GM19025 (cell line): ENCODE measurements around the gene OR5AU1.

Experiments used
- ATAC-seq: cut with Tn5 transposase; IDR thresholded peaks from one replicate; pipeline ENCODE4 v1.9.1; 2021; ENCODE audit warnings: mild to moderate bottlenecking, low read depth, moderate library complexity; ENCODE audit not compliant: unreplicated experiment

Gene OR5AU1

GRCh38 chr14:21155963-21156362 lies at the start of gene OR5AU1:
TSS of gene OR5AU1 (minus strand) at chr14:21156063. CDS start at chr14:21155872, 191 bp downstream.
- no peak for ATAC-seq

- no peak for ATAC-seq
Measured at GRCh38 chr14:21205026-21205677, 49.3 kb upstream of the OR5AU1 start.

- no peak for ATAC-seq
Measured at GRCh38 chr14:21204167-21205025, 48.5 kb upstream of the OR5AU1 start.

GRCh38 chr14:21203470-21204166 lies 47.8 kb upstream of the OR5AU1 start:
- ATAC-seq: no peak

- ATAC-seq: no peak
Measured at GRCh38 chr14:21202463-21203358, 46.8 kb upstream of the OR5AU1 start.

GRCh38 chr14:21201732-21202462 lies 46.0 kb upstream of the OR5AU1 start:
- ATAC-seq: no peak

GRCh38 chr14:21200752-21201461 lies 45.0 kb upstream of the OR5AU1 start:
- no peak for ATAC-seq

GRCh38 chr14:21199611-21200560 lies 44.0 kb upstream of the OR5AU1 start:
- ATAC-seq: no peak

- ATAC-seq: no peak
Measured at GRCh38 chr14:21197418-21198205, 41.7 kb upstream of the OR5AU1 start.

GRCh38 chr14:21194597-21194996 lies 38.7 kb upstream of the OR5AU1 start:
- ATAC-seq: no peak

GRCh38 chr14:21192875-21193535 lies 37.1 kb upstream of the OR5AU1 start:
- ATAC-seq: no peak

GRCh38 chr14:21192447-21192822 lies 36.6 kb upstream of the OR5AU1 start:
- ATAC-seq: no peak

- peak; percentile 95 for ATAC-seq
Measured at GRCh38 chr14:21191809-21192446, 36.1 kb upstream of the OR5AU1 start.

- no peak for ATAC-seq
Measured at GRCh38 chr14:21191261-21191808, 35.5 kb upstream of the OR5AU1 start.

GRCh38 chr14:21185491-21185890 lies 29.6 kb upstream of the OR5AU1 start:
- no peak for ATAC-seq

GRCh38 chr14:21184254-21184653 lies 28.4 kb upstream of the OR5AU1 start:
- ATAC-seq: no peak
